ENCODE measurements around the gene DCTN4.

Gene DCTN4

DNA sequence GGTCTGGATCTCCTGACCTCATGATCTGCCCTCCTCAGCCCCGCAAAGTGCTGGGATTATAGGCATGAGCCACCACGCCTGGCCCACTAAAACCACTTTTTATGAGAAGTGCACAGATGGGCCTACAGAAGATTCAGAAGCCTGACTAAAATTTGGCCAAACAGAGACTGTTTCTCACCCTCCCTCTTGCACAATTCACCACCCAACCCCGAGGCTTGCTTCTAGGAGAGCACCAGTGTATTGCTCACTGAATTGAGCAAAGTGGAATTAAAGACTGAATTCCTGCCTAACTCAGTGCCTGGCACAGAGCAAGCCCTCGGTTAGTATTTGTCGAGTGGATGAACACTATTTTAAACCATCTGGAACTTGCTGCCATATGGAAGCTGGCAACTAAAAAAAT is 3.4 kb upstream of the DCTN4 start:
- DNase-seq (ENCODE audit: low spot score) = no peak
- in situ Hi-C loops (cut with MboI; ENCODE audit: low sequenced_read_pairs, unreplicated experiment) = no loop called here
- TF ChIP-seq, protein P1, sequence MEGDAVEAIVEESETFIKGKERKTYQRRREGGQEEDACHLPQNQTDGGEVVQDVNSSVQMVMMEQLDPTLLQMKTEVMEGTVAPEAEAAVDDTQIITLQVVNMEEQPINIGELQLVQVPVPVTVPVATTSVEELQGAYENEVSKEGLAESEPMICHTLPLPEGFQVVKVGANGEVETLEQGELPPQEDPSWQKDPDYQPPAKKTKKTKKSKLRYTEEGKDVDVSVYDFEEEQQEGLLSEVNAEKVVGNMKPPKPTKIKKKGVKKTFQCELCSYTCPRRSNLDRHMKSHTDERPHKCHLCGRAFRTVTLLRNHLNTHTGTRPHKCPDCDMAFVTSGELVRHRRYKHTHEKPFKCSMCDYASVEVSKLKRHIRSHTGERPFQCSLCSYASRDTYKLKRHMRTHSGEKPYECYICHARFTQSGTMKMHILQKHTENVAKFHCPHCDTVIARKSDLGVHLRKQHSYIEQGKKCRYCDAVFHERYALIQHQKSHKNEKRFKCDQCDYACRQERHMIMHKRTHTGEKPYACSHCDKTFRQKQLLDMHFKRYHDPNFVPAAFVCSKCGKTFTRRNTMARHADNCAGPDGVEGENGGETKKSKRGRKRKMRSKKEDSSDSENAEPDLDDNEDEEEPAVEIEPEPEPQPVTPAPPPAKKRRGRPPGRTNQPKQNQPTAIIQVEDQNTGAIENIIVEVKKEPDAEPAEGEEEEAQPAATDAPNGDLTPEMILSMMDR (IDR thresholded peaks at IDR 0.05; ENCODE audit: borderline replicate concordance, control extremely low read depth, extremely low read depth, insufficient read depth, missing control alignments) = no peak

DNA sequence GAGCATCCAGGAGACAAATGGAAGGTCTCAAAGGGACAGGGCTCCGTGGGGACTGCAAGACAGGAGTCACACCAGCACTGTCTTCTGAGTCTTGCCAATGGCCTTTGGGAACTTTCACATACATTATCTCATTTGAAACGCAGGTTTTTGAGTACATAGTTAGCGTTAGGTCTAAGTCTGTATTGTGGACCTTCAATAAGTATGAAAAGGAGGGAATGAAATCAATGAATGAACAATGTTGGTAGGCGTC is 442 bp upstream of the DCTN4 start:
- TF ChIP-seq, protein P1 (IDR thresholded peaks at IDR 0.05; ENCODE audit: borderline replicate concordance, control extremely low read depth, extremely low read depth, insufficient read depth, missing control alignments) = no peak
- DNase-seq (ENCODE audit: low spot score) = no peak
- in situ Hi-C loops (cut with MboI; ENCODE audit: low sequenced_read_pairs, unreplicated experiment) = no loop called here

DNA sequence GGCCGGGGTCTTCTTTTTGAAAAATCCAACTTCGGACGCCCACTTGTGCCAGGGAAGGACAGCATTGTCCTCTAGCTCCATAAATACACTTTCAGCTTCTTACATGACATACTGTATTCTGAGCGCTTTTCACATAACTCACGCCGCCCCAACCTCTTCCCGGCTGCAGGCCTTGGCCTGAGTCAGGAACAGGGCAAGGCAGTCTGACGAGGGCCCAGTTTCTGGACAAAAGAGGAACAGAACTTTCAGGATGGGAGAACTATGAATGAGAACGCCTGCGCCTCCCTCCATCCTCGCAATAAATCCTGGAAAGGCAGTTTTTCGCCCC is 650 bp downstream of the DCTN4 start:
- no peak for DNase-seq (ENCODE audit: low spot score)
- in situ Hi-C loops (cut with MboI; ENCODE audit: low sequenced_read_pairs, unreplicated experiment) = no loop called here
- TF ChIP-seq, protein P1 (IDR thresholded peaks at IDR 0.05; ENCODE audit: borderline replicate concordance, control extremely low read depth, extremely low read depth, insufficient read depth, missing control alignments) = no peak

DNA sequence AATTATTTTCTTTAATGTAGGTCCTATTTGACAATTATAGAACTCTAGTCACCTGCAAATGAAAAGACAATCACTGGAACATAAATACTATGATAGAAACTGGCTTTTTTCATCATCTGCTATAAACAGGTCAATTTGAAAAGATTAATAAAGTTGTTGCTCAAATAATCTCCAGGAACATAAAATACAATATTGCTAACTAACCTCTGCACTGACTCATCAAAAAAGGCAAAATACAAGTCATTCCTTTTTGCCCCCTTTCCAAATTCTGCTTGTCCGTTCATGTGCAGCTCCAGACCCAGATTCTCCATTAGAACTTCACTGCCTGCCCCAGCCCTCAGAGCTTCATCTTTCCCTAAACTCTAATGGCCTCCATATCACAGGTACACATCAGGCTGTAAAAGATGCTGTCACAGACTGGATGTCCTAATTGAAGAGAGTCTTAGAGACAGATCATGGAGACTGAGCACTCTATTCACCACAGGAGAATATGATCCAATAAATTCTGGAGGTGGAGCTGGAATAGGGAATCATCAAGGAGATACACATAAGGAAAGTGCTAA is 1.6 kb downstream of the DCTN4 start:
- no peak for DNase-seq (ENCODE audit: low spot score)
- in situ Hi-C loops (cut with MboI; ENCODE audit: low sequenced_read_pairs, unreplicated experiment) = no loop called here
- TF ChIP-seq, protein P1 (IDR thresholded peaks at IDR 0.05; ENCODE audit: borderline replicate concordance, control extremely low read depth, extremely low read depth, insufficient read depth, missing control alignments) = no peak

DNA sequence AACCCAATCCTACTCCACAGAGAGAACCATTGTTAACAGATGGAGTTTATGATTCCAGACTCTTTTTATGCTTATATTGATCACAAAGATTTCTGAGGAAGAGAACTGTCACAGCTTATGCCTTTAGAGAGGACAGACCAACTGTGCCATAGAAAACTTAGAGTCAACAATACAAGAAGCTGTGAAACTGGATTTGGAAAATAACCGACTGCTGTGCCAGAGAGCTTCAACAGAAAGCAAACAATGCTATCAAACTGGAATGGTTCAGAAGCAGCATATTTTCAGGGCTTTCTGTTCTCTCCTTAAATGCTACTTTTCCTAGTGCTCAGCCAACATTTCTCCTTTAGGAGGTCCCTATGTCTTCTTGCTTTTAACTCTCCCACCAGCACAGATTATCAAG is 5.0 kb downstream of the DCTN4 start:
- no peak for DNase-seq (ENCODE audit: low spot score)
- TF ChIP-seq, protein P1 (IDR thresholded peaks at IDR 0.05; ENCODE audit: borderline replicate concordance, control extremely low read depth, extremely low read depth, insufficient read depth, missing control alignments) = no peak
- in situ Hi-C loops (cut with MboI; ENCODE audit: low sequenced_read_pairs, unreplicated experiment) = no loop called here

DNA sequence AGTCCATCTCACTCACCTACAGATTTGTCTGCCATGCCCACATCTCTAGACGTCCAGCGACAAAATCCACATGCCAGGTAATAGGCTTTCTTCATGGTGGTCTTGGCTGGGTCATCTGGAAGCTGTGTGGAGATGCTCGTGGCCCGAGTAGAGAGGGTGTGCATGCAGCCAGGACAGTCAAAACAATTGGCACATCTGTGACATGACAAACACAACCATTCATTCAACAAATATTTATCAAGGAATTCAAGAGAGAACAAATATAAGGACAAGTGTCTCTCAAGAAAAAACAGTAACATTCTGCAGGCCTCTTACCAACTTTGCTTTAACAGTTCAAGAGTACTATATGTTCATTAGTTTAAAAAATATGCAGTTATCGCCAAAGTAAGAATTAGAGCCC is 5.4 kb downstream of the DCTN4 start:
- no peak for DNase-seq (ENCODE audit: low spot score)
- in situ Hi-C loops (cut with MboI; ENCODE audit: low sequenced_read_pairs, unreplicated experiment) = no loop called here
- TF ChIP-seq, protein P1 (IDR thresholded peaks at IDR 0.05; ENCODE audit: borderline replicate concordance, control extremely low read depth, extremely low read depth, insufficient read depth, missing control alignments) = no peak
